Hepatic stellate cell (primary cell): ENCODE measurements around the gene ZCCHC2.

Experiments
- DNase-seq: peaks from one replicate; pipeline ENCODE4 v3.0.0; 2011; ENCODE audit warnings: low spot score

ZCCHC2 gene

GRCh38 chr18:62578980-62579511, 56.2 kb downstream of the ZCCHC2 start:
- no peak for DNase-seq

GRCh38 chr18:62583376-62583775, 60.6 kb downstream of the ZCCHC2 start:
- DNase-seq: no peak

DNA sequence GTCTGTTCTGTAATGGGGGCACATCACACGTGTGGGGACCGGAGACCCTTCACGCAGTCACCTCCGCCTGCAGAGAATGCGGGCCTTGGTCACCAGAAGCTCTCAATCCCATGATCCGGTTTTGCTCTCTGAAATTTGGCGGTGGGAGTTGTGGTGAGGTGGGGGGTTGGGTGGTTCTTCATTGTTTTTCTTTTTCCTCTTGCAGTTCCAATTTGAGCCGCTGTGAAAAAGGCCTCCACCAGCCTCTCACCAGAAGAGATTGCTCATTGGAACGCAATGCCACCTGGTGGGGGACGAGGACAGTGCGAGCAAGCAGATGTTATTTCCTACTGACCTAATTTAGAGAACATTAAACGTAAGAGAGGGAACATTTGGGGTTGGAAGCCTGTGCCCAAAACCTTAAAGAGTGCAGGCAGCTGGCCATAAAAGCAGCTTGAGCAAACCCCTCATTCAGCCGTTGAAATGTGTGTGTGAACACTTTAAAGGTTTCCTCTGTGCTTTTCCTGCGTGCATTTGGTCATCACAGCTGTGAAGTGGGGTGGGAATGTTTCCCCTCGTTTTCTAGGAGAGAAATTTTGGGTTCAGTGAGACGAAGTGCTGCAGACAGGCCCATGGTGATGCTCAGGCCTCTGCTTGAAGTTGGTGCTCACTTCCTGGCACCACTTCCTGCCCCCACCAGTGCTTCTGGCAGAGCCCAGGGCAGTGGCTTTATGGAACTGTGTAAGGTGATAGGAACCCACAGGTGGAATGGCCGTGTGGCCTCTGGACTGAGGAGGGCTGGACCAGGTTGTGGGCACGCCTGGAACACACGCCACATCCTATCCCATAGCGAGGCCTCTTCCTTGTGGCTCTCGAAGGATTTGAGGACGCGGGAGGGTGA, 61.7 kb downstream of the ZCCHC2 start:
- peak; percentile 89 for DNase-seq

- DNase-seq: no peak
Observed at GRCh38 chr18:62585274-62586150, 62.7 kb downstream of the ZCCHC2 start.

- DNase-seq: peak; percentile 86
Observed at GRCh38 chr18:62586151-62586774, 63.4 kb downstream of the ZCCHC2 start.

DNA sequence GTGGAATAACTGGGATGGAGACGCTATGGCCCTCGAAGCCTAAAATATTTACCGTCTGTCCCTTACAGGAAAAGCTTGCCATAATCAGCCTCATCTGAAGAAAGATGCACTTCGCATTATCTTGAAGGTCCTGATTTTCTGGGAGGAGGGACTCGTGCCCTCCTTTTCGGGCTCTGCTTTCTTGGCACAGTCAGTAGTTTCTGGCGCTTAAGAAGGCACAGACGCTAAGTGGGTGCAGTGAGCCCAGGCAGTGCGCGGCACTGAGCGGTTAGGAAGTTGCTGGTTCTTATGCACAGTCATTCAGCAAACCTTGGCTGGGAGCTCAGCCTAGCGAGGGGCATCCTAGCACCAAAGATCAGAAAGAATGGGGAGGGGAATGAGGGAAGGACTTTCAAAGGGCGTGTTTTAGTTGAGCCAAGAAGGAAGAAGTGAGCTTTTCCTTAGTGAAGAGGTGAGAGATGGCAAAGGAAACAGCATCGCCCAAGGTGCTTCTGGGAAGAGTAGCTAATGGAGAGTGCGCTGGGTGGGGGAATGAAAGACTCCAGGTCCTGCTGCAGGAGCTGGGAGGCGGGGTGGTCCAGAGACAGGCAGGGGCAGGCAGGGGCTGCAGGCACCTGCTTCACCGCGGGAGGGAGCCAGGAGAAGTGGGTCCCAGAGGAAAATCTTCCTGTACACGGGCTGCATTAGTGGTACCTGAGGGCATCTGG, 64.1 kb downstream of the ZCCHC2 start:
- DNase-seq: no peak

DNA sequence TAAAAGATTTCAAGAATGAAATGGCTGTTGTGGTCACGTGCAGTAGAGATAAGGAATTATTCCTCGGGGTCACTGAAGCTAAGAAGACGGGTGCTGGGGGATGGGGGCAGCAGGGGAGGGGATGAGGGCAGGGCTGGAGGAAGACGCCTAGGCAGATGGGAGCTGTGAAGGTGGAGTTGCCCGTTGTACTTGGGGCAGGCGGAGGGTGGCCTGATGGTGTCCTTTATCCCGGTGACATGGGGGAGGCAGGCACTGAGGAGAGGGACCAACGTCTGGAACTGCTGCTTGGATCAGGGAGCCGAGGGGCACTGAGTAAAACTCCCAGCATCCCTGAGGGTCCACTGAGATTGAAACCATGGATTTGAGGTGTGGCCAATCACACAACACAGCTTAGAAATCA, 64.9 kb downstream of the ZCCHC2 start:
- DNase-seq: no peak

DNA sequence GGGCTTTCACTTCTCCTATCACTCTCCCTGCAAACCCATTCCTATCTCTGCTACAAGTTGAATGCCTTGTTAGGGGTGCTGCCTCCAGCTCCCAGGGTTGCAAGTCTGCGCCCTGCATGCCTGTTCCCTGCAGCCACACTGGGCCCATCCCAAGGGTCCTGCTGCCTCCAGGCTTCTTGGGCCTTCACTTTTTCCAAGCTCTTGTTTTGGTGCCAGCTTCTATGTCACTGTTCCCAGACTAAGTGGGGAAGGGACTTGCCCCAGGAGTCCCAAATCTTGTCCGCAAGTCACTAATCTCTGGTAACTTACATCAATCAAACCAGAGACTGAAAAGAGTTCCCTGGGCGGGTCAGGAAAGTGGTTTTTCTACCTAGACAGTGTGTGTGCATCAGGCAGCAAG, 65.4 kb downstream of the ZCCHC2 start:
- DNase-seq: no peak

GRCh38 chr18:62590799-62591590, 68.2 kb downstream of the ZCCHC2 start:
- DNase-seq: no peak

- no peak for DNase-seq
Observed at GRCh38 chr18:62596145-62597005, 73.5 kb downstream of the ZCCHC2 start.

DNA sequence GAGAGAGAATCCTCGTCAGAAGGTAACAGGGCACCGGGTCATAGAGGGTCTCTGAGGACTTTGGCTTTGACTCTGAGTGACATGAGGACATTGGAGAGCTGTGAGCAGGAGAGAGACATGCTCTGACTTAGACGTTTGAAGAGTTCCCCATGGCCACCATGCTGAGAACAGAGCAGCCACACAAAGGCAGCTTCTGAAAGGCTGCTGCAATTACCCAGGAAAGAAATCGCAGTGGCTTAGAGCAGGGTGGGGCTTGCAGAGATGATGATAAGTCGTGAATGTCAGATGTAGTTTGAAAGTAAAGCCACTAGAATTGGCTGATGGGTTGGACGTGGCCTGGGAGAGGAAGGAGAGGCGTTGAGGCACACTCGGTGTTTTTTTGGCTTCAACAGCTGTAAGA, 79.0 kb downstream of the ZCCHC2 start:
- no peak for DNase-seq

- DNase-seq: no peak
Observed at GRCh38 chr18:62602706-62603105, 79.9 kb downstream of the ZCCHC2 start.

GRCh38 chr18:62603211-62603610, 80.4 kb downstream of the ZCCHC2 start:
- DNase-seq: no peak

DNA sequence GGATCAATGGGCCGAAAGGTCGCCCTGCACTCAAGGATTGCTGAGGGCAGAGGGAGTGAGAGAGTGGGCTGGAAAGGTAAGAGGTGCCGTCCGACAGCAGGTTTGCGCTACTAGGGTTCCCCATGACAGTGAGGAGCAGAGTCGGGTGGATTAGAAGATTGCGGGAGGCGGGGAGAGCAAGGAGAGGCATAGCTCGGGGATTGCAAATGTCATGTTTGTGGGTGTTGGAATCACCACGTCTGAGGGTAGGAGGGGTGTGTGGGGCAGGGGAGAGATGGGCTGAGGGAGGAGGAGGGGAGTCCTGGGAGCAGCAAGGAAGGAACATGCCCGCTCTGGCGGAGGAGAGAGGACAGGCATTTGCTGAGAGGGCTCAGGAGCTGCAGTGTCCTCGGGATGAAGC, 81.2 kb downstream of the ZCCHC2 start:
- no peak for DNase-seq

DNA sequence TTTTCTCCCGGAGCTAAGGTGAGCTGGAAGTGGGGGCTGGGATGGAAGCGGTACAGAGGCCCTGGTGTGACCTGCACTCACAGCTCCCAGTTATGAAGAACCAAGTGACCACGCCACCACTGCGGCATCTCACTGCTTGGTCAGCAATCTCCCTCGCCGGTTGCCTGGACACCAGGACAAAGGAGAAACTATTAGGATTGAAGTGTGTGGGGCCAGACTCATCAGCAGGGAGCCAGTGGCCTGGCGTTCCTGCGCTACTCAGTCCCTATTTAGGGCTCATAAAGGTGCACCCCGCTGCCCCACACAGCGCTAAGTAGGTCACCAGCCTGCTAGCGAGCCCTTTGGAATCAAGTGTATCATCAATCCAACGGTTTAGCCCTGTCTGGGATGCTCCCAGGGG, 82.9 kb downstream of the ZCCHC2 start:
- DNase-seq: no peak

DNA sequence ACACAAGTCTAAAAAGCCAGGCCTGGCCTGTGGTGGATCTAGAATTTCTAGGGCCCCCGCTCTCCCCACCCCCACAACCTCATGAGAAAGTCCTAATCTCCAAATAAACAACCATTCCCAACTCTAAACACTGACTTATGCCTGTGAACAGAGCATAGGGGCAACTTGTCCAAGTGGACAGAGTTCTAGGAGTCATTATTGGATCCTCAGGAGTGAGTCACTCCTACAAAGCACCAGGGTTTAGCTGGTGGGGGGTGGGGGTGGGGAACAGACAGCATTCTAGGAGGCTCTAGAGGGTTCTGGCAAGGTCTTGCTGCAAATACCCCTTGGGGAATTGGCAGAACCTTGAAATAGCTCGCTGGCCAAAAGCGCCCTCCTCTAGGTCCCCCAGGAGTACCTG, 83.3 kb downstream of the ZCCHC2 start:
- DNase-seq: no peak

DNA sequence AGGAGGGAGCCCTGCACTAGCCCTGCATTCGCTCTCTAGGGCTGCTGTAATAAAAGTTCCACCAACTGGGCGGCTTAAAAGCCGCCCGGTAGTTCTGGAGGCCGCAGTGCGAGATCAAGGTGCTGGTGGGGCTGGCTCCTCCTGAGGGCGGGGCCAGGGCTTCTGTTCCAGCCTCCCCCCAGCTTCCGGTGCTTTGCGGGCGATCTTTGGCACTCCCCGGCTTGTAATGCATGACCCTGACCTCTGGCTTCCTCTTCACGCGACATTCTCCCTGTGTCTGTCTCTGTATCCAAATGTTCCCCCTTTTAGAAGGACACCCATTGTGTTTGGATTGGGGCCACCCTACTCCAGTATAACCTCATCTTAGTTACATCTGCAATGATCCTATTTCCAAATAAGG, 84.5 kb downstream of the ZCCHC2 start:
- DNase-seq: no peak

GRCh38 chr18:62607708-62608428, 85.0 kb downstream of the ZCCHC2 start:
- no peak for DNase-seq

- no peak for DNase-seq
Observed at GRCh38 chr18:62609764-62610163, 86.9 kb downstream of the ZCCHC2 start.
